GM23338 (cell line): ENCODE results near the gene VSTM2A. TPM values are rescaled to one million over a fixed set of nuclear protein-coding genes. Genes with fewer than 3 reads are reported as not detected.

ENCODE experiments used
- ATAC-seq: fragments of 200-7000 bp; cut with Tn5 transposase; 3 replicates; pipeline ENCODE4 v1.9.1; 2020
- DNase-seq: peaks from one replicate; pipeline ENCODE4 v3.0.0-alpha.2; 2015; ENCODE audit warnings: low spot score
- H2AFZ ChIP-seq: fragments of 200-600 bp; sonication (generic); 2 replicates; pipeline ENCODE4 v1.8.0; 2016; ENCODE audit warnings: antibody characterized with exemption, mild to moderate bottlenecking, moderate library complexity
- H3F3A ChIP-seq: fragments of 200-600 bp; sonication (generic); replicated peaks from 2 replicates; pipeline ENCODE4 v1.8.0; 2017; ENCODE audit warnings: antibody characterized with exemption, mixed run types, low read depth
- H3K27ac ChIP-seq: fragments of 200-600 bp; sonication (generic); 2 replicates; pipeline ENCODE4 v1.6.1; 2016; ENCODE audit warnings: low read depth
- H3K27me3 ChIP-seq: fragments of 200-600 bp; sonication (generic); 2 replicates; pipeline ENCODE4 v1.8.0; 2016; ENCODE audit warnings: mild to moderate bottlenecking, mixed run types, moderate library complexity; ENCODE audit not compliant: insufficient read depth
- H3K36me3 ChIP-seq: fragments of 200-600 bp; sonication (generic); 2 replicates; pipeline ENCODE4 v1.8.0; 2016; ENCODE audit warnings: mild to moderate bottlenecking; ENCODE audit not compliant: insufficient read depth
- H3K4me1 ChIP-seq: fragments of 200-600 bp; sonication (generic); 2 replicates; pipeline ENCODE4 v1.8.0; 2016; ENCODE audit warnings: mild to moderate bottlenecking, moderate library complexity; ENCODE audit not compliant: insufficient read depth
- H3K4me2 ChIP-seq: fragments of 200-600 bp; sonication (generic); 2 replicates; pipeline ENCODE4 v1.7.1; 2017; ENCODE audit warnings: mixed run types
- H3K4me3 ChIP-seq: fragments of 200-600 bp; sonication (generic); 2 replicates; pipeline ENCODE4 v1.6.1; 2016; ENCODE audit warnings: mixed run types
- H3K79me2 ChIP-seq: fragments of 200-600 bp; sonication (generic); replicated peaks from 2 replicates; pipeline ENCODE4 v1.8.0; 2017; ENCODE audit warnings: mild to moderate bottlenecking; ENCODE audit not compliant: insufficient read depth
- H3K9me2 ChIP-seq: fragments of 200-600 bp; sonication (generic); 2 replicates; pipeline ENCODE4 v1.8.0; 2017; ENCODE audit not compliant: insufficient read depth
- H4K20me1 ChIP-seq: fragments of 200-600 bp; sonication (generic); replicated peaks from 2 replicates; pipeline ENCODE4 v1.8.0; 2017; ENCODE audit warnings: mild to moderate bottlenecking; ENCODE audit not compliant: insufficient read depth
- H3K27ac Mint-ChIP-seq: 2 replicates; pipeline ENCODE4 v1.8.0; 2020; ENCODE audit warnings: inconsistent platforms, mild to moderate bottlenecking, moderate library complexity, mixed read lengths
- H3K27me3 Mint-ChIP-seq: 3 replicates; pipeline ENCODE4 v1.8.0; 2022; ENCODE audit warnings: low read depth, mild to moderate bottlenecking, moderate library complexity, mixed read lengths, inconsistent platforms; ENCODE audit not compliant: insufficient read depth, poor library complexity
- H3K36me3 Mint-ChIP-seq: 3 replicates; pipeline ENCODE4 v1.8.0; 2021; ENCODE audit warnings: low read depth, mild to moderate bottlenecking, inconsistent platforms, moderate library complexity, mixed read lengths
- H3K4me1 Mint-ChIP-seq: 3 replicates; pipeline ENCODE4 v1.8.0; 2020; ENCODE audit warnings: mild to moderate bottlenecking, inconsistent platforms, mixed read lengths
- H3K4me3 Mint-ChIP-seq: 3 replicates; pipeline ENCODE4 v1.8.0; 2021; ENCODE audit warnings: moderate library complexity, mild to moderate bottlenecking, inconsistent platforms, mixed read lengths
- H3K9me3 Mint-ChIP-seq: 3 replicates; pipeline ENCODE4 v1.8.0; 2020; ENCODE audit warnings: moderate library complexity, mild to moderate bottlenecking, inconsistent platforms, mixed read lengths
- CREB1 ChIP-seq: fragments of 250-450 bp; sonication (Bioruptor Pico); IDR thresholded peaks from 2 replicates; pipeline ENCODE4 v1.5.0; 2020; ENCODE audit warnings: low read depth, mild to moderate bottlenecking, moderate library complexity
- EZH2 ChIP-seq: fragments of 200-600 bp; sonication (generic); IDR thresholded peaks from one replicate; pipeline ENCODE4 v1.8.0; 2017; ENCODE audit warnings: antibody characterized with exemption, mild to moderate bottlenecking, low read depth; ENCODE audit not compliant: unreplicated experiment
- EZH2phosphoT487 ChIP-seq: fragments of 200-600 bp; sonication (generic); IDR thresholded peaks from one replicate; pipeline ENCODE4 v1.8.1; 2018; ENCODE audit warnings: antibody characterized with exemption; ENCODE audit not compliant: unreplicated experiment
- JUNB ChIP-seq: IDR thresholded peaks from one replicate; pipeline ENCODE4 v1.6.1; 2016; ENCODE audit warnings: antibody characterized with exemption; ENCODE audit not compliant: unreplicated experiment
- POLR2AphosphoS5 ChIP-seq: IDR thresholded peaks from 2 replicates; pipeline ENCODE4 v1.6.1; 2016; ENCODE audit warnings: antibody characterized with exemption, low read depth
- ZNF114 ChIP-seq: fragments of 250-450 bp; sonication (Bioruptor Pico); IDR thresholded peaks from 2 replicates; pipeline ENCODE4 v1.5.0; 2020; ENCODE audit warnings: mild to moderate bottlenecking, moderate library complexity
- ZNF331 ChIP-seq: fragments of 250-450 bp; sonication (Bioruptor Pico); IDR thresholded peaks from 2 replicates; pipeline ENCODE4 v1.5.0; 2020; ENCODE audit warnings: low read depth, mild to moderate bottlenecking, moderate library complexity
- polyA plus RNA-seq: library from polyadenylated mRNA; unstranded; fragments of >200 nt; fragmentation: Nextera tagmentation; extraction: Ambion mirVana; gene quantifications from 2 replicates; pipeline ENCODE4 v1.2.1, GENCODE V29; 2016
- total RNA-seq: library from RNA; depleted of rRNA; stranded (reverse); fragments of >200 nt; shearing (Covaris generic); gene quantifications from 2 replicates; pipeline ENCODE4 v1.2.3, GENCODE V29; 2014
- TF ChIP-seq, protein P1 (sequence below): fragments of 250-450 bp; sonication (Bioruptor Pico); IDR thresholded peaks from 2 replicates; pipeline ENCODE4 v1.5.0; 2020; ENCODE audit warnings: mild to moderate bottlenecking, moderate library complexity
- TF ChIP-seq, protein P2 (sequence below): IDR thresholded peaks from one replicate; pipeline ENCODE4 v1.6.1; 2018; ENCODE audit warnings: antibody characterized with exemption; ENCODE audit not compliant: unreplicated experiment
- TF ChIP-seq, protein P3 (sequence below), 2 experiments: fragments of 200-600 bp in 1 of 2; sonication (generic) in 1 of 2; conservative IDR thresholded peaks; 2 replicates each; pipeline versions ENCODE4 v1.5.1 to v1.6.1; 2016 to 2017; ENCODE audit warnings: antibody characterized with exemption in 2 of 2, low read depth in 2 of 2, mild to moderate bottlenecking in 2 of 2, moderate library complexity in 1 of 2

The VSTM2A gene
- total and polyA plus RNA-seq, 2 experiments from 2014 or later, result 0.73 to 0.79 TPM

DNA sequence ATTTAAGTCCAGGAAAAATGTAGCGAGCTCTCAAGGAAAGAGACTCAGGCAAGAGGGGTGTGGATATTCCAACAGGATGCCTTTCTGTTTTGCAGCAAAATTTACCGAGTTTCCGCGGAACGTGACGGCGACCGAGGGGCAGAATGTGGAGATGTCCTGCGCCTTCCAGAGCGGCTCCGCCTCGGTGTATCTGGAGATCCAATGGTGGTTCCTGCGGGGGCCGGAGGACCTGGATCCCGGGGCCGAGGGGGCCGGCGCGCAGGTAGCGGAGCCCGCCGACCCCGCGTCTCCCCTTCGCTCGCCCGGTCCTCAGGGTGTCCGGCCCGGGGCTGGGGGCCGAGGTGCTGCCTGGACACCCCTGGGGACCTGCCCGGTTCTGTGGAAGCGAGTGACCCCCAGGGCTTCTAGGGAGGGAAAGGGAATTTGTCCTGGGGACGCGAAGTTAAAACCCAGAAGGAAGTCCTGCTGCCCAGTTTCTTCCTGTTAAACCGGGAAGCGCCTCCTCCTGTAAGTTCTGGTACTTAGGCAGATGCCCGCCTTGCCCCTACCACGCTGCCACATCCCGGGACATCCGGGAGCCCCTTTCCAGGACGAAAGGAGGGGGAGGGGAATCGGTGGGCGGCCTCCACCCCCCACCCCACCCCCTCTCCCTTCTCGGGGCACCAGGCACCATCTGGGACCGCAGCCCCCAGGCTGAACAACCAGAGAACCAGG is 2.5 kb downstream of the VSTM2A start:
- Mint-ChIP-seq H3K4me1 (peaks cover 26% of the 10 kb centered on the region; the same call in 2 of the 3 replicates), H3K27ac (no peak overlapping the region), H3K4me3 (peak overlapping the region; percentile 85), H3K36me3 (no peaks in the 10 kb centered on the region), H3K27me3 (peaks cover 43% of the 10 kb centered on the region), H3K9me3 (no peaks in the 10 kb centered on the region)
- ATAC-seq, result peak; percentile 9
- Histone ChIP-seq H4K20me1 (no peaks in the 10 kb centered on the region), H3K4me2 (peak overlapping the region; percentile 84), H3K27ac (no peak overlapping the region), H3K4me3 (peak overlapping the region; percentile 63), H2AFZ (peak overlapping the region; percentile 95), H3K9me2 (no peaks in the 10 kb centered on the region), H3F3A (0 out of 2 replicates have a peak, but pooled peaks cover 2% of the 10 kb centered on the region), H3K4me1 (peaks cover 36% of the 10 kb centered on the region), H3K27me3 (peaks cover 78% of the 10 kb centered on the region), H3K36me3 (no peaks in the 10 kb centered on the region), H3K79me2 (no peaks in the 10 kb centered on the region)
- peak; percentile 76 for DNase-seq
- peak; percentile 25 for TF ChIP-seq EZH2
- TF ChIP-seq POLR2AphosphoS5, result no peak

DNA sequence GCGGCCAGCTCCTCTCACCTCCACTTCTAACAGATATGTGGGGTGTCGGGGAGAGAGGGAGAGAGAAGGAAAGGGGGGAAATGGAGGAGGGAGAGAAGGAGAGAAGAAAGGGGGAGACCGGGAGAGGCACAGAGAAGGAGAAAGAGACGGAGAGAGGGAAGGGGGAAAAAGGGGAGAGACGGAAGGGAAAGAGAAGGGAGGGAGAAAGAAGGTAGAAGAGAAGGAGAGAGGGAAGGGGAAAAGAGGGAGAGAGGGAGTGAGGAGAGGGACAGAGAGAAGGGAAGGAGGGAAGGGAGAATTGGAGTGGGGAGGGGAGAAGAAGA is 3.0 kb downstream of the VSTM2A start:
- H3K36me3 Mint-ChIP-seq, result no peaks in the 10 kb centered on the region
- DNase-seq (no peak), ATAC-seq (no peak)
- H2AFZ ChIP-seq, result peak overlapping the region; percentile 95
- peaks cover 72% of the 10 kb centered on the region for H3K27me3 ChIP-seq
- H4K20me1 ChIP-seq, result no peaks in the 10 kb centered on the region
- no peaks in the 10 kb centered on the region for H3K79me2 ChIP-seq
- peak overlapping the region; percentile 74 for H3K4me3 Mint-ChIP-seq
- peaks cover 26% of the 10 kb centered on the region; the same call in 2 of the 3 replicates for H3K4me1 Mint-ChIP-seq
- no peaks in the 10 kb centered on the region for H3K36me3 ChIP-seq
- no peak overlapping the region for H3K27ac ChIP-seq
- H3F3A ChIP-seq, result 0 out of 2 replicates have a peak, but pooled peaks cover 2% of the 10 kb centered on the region
- no peaks in the 10 kb centered on the region for H3K9me3 Mint-ChIP-seq
- no peaks in the 10 kb centered on the region for H3K9me2 ChIP-seq
- peak overlapping the region; percentile 63 for H3K4me3 ChIP-seq
- H3K27ac Mint-ChIP-seq, result no peak overlapping the region
- peak overlapping the region; percentile 84 for H3K4me2 ChIP-seq
- peaks cover 43% of the 10 kb centered on the region for H3K27me3 Mint-ChIP-seq
- H3K4me1 ChIP-seq, result peaks cover 36% of the 10 kb centered on the region
- TF ChIP-seq, protein P1, sequence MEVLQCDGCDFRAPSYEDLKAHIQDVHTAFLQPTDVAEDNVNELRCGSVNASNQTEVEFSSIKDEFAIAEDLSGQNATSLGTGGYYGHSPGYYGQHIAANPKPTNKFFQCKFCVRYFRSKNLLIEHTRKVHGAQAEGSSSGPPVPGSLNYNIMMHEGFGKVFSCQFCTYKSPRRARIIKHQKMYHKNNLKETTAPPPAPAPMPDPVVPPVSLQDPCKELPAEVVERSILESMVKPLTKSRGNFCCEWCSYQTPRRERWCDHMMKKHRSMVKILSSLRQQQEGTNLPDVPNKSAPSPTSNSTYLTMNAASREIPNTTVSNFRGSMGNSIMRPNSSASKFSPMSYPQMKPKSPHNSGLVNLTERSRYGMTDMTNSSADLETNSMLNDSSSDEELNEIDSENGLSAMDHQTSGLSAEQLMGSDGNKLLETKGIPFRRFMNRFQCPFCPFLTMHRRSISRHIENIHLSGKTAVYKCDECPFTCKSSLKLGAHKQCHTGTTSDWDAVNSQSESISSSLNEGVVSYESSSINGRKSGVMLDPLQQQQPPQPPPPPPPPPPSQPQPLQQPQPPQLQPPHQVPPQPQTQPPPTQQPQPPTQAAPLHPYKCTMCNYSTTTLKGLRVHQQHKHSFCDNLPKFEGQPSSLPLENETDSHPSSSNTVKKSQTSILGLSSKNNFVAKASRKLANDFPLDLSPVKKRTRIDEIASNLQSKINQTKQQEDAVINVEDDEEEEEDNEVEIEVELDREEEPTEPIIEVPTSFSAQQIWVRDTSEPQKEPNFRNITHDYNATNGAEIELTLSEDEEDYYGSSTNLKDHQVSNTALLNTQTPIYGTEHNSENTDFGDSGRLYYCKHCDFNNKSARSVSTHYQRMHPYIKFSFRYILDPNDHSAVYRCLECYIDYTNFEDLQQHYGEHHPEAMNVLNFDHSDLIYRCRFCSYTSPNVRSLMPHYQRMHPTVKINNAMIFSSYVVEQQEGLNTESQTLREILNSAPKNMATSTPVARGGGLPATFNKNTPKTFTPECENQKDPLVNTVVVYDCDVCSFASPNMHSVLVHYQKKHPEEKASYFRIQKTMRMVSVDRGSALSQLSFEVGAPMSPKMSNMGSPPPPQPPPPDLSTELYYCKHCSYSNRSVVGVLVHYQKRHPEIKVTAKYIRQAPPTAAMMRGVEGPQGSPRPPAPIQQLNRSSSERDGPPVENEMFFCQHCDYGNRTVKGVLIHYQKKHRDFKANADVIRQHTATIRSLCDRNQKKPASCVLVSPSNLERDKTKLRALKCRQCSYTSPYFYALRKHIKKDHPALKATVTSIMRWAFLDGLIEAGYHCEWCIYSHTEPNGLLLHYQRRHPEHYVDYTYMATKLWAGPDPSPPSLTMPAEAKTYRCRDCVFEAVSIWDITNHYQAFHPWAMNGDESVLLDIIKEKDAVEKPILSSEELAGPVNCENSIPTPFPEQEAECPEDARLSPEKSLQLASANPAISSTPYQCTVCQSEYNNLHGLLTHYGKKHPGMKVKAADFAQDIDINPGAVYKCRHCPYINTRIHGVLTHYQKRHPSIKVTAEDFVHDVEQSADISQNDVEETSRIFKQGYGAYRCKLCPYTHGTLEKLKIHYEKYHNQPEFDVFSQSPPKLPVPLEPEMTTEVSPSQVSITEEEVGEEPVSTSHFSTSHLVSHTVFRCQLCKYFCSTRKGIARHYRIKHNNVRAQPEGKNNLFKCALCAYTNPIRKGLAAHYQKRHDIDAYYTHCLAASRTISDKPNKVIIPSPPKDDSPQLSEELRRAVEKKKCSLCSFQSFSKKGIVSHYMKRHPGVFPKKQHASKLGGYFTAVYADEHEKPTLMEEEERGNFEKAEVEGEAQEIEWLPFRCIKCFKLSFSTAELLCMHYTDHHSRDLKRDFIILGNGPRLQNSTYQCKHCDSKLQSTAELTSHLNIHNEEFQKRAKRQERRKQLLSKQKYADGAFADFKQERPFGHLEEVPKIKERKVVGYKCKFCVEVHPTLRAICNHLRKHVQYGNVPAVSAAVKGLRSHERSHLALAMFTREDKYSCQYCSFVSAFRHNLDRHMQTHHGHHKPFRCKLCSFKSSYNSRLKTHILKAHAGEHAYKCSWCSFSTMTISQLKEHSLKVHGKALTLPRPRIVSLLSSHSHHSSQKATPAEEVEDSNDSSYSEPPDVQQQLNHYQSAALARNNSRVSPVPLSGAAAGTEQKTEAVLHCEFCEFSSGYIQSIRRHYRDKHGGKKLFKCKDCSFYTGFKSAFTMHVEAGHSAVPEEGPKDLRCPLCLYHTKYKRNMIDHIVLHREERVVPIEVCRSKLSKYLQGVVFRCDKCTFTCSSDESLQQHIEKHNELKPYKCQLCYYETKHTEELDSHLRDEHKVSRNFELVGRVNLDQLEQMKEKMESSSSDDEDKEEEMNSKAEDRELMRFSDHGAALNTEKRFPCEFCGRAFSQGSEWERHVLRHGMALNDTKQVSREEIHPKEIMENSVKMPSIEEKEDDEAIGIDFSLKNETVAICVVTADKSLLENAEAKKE (CRISPR knock-in tag), result no peak
- no peak for TF ChIP-seq CREB1 (CRISPR knock-in tag)
- TF ChIP-seq EZH2, result no peak
- TF ChIP-seq, protein P2, sequence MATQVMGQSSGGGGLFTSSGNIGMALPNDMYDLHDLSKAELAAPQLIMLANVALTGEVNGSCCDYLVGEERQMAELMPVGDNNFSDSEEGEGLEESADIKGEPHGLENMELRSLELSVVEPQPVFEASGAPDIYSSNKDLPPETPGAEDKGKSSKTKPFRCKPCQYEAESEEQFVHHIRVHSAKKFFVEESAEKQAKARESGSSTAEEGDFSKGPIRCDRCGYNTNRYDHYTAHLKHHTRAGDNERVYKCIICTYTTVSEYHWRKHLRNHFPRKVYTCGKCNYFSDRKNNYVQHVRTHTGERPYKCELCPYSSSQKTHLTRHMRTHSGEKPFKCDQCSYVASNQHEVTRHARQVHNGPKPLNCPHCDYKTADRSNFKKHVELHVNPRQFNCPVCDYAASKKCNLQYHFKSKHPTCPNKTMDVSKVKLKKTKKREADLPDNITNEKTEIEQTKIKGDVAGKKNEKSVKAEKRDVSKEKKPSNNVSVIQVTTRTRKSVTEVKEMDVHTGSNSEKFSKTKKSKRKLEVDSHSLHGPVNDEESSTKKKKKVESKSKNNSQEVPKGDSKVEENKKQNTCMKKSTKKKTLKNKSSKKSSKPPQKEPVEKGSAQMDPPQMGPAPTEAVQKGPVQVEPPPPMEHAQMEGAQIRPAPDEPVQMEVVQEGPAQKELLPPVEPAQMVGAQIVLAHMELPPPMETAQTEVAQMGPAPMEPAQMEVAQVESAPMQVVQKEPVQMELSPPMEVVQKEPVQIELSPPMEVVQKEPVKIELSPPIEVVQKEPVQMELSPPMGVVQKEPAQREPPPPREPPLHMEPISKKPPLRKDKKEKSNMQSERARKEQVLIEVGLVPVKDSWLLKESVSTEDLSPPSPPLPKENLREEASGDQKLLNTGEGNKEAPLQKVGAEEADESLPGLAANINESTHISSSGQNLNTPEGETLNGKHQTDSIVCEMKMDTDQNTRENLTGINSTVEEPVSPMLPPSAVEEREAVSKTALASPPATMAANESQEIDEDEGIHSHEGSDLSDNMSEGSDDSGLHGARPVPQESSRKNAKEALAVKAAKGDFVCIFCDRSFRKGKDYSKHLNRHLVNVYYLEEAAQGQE, result no peak
- TF ChIP-seq JUNB, result no peak
- TF ChIP-seq ZNF331 (CRISPR knock-in tag), result no peak
- no peak for TF ChIP-seq POLR2AphosphoS5
- TF ChIP-seq EZH2phosphoT487, result no peak
- TF ChIP-seq, protein P3, sequence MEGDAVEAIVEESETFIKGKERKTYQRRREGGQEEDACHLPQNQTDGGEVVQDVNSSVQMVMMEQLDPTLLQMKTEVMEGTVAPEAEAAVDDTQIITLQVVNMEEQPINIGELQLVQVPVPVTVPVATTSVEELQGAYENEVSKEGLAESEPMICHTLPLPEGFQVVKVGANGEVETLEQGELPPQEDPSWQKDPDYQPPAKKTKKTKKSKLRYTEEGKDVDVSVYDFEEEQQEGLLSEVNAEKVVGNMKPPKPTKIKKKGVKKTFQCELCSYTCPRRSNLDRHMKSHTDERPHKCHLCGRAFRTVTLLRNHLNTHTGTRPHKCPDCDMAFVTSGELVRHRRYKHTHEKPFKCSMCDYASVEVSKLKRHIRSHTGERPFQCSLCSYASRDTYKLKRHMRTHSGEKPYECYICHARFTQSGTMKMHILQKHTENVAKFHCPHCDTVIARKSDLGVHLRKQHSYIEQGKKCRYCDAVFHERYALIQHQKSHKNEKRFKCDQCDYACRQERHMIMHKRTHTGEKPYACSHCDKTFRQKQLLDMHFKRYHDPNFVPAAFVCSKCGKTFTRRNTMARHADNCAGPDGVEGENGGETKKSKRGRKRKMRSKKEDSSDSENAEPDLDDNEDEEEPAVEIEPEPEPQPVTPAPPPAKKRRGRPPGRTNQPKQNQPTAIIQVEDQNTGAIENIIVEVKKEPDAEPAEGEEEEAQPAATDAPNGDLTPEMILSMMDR (conservative IDR thresholded peaks at IDR 0.05; ENCODE audit: low read depth in 2 of 2), result no peak
- no peak for TF ChIP-seq ZNF114 (CRISPR knock-in tag)
